GM12878 (cell line): ENCODE data around the gene FBXO15. TPM values are rescaled to one million over a fixed set of nuclear protein-coding genes. Genes with fewer than 3 reads are reported as not detected.

ENCODE experiments used
- ATAC-seq: fragments of 200-7000 bp; cut with Tn5 transposase; 3 replicates; pipeline ENCODE4 v1.9.1; 2020; ENCODE audit warnings: mild to moderate bottlenecking, moderate library complexity
- BruUV-seq: library from RNA; stranded (reverse); fragments of 400-500 nt; replicated peaks from 2 replicates; lab custom pipeline; 2021; lab: Mats Ljungman, UMichigan
- CTCF ChIA-PET: fragments of 300-600 bp; sonication (Branson Sonifier 250); formaldehyde crosslinking; extraction: SDS; loops from one replicate; lab custom pipeline; 2021; ENCODE audit warnings: inconsistent platforms; lab: Yijun Ruan, JAX
- POLR2A ChIA-PET: fragments of 350-600 bp; formaldehyde crosslinking; extraction: SDS; loops from one replicate; lab custom pipeline; 2021; ENCODE audit warnings: inconsistent platforms; lab: Charles Lee
- RAD21 ChIA-PET: fragments of 300-600 bp; sonication (Branson Sonifier 250); formaldehyde crosslinking; loops from one replicate; lab custom pipeline; 2023; ENCODE audit warnings: antibody characterized with exemption; ENCODE audit not compliant: unreplicated experiment; lab: Charles Lee
- SMC1A ChIA-PET: fragments of 300-600 bp; sonication (Branson Sonifier 250); formaldehyde crosslinking; loops from one replicate; lab custom pipeline; 2023; ENCODE audit not compliant: unreplicated experiment, uncharacterized antibody; lab: Charles Lee
- DNase-seq: peaks from one replicate; pipeline ENCODE4 v3.0.0-alpha.2; 2011; ENCODE audit warnings: low read depth, low spot score
- FAIRE-seq: peaks from 3 replicates; lab custom pipeline; 2011; peaks lifted over from hg19 to GRCh38; lab: Jason Lieb, UNC
- H2AFZ ChIP-seq: 2 replicates; pipeline ENCODE4 v1.6.0; 2011; ENCODE audit warnings: low read depth, low read length, control low read depth; ENCODE audit not compliant: control insufficient read depth
- H3K27ac ChIP-seq: 2 replicates; pipeline ENCODE4 v1.5.1; 2011; ENCODE audit warnings: control low read depth; ENCODE audit not compliant: control insufficient read depth, insufficient read depth
- H3K27me3 ChIP-seq, 2 experiments: replicated peaks in 1 of 2; 2 replicates each; pipeline versions ENCODE4 v1.6.0 to v1.6.1; 2011; ENCODE audit warnings: low read length in 1 of 2; ENCODE audit not compliant: control insufficient read depth in 2 of 2, insufficient read depth in 2 of 2
- H3K36me3 ChIP-seq, 2 experiments: 2 replicates each; pipeline ENCODE4 v1.5.1; 2011; ENCODE audit warnings: low read length in 1 of 2; ENCODE audit not compliant: control insufficient read depth in 2 of 2, insufficient read depth in 2 of 2
- H3K4me1 ChIP-seq: 2 replicates; pipeline ENCODE4 v1.6.1; 2011; ENCODE audit warnings: mild to moderate bottlenecking, low read length, moderate library complexity, mixed read lengths; ENCODE audit not compliant: control insufficient read depth, insufficient read depth
- H3K4me2 ChIP-seq: 2 replicates; pipeline ENCODE4 v1.6.0; 2011; ENCODE audit warnings: control low read depth; ENCODE audit not compliant: control insufficient read depth, insufficient read depth
- H3K4me3 ChIP-seq: fragments of 200-600 bp; sonication (generic); 2 replicates; pipeline ENCODE4 v1.5.1; 2016
- H3K79me2 ChIP-seq: 2 replicates; pipeline ENCODE4 v1.6.0; 2011; ENCODE audit warnings: low read length; ENCODE audit not compliant: control insufficient read depth, insufficient read depth
- H3K9ac ChIP-seq: 2 replicates; pipeline ENCODE4 v1.8.0; 2011; ENCODE audit warnings: low read length, control low read depth, mixed read lengths; ENCODE audit not compliant: control insufficient read depth, insufficient read depth
- H3K9me3 ChIP-seq: replicated peaks from 3 replicates; pipeline ENCODE4 v1.5.1; 2011; ENCODE audit warnings: mild to moderate bottlenecking, low read length; ENCODE audit not compliant: control insufficient read depth, insufficient read depth
- H4K20me1 ChIP-seq: 2 replicates; pipeline ENCODE4 v1.6.0; 2011; ENCODE audit not compliant: control insufficient read depth, insufficient read depth
- EGR1 ChIP-seq, 2 experiments: IDR thresholded peaks; 1 replicate in 1 of 2; 2 replicates in 1 of 2; pipeline ENCODE4 v1.6.1; 2011 to 2012; ENCODE audit warnings: low read depth in 2 of 2, low read length in 2 of 2, borderline replicate concordance in 1 of 2, mild to moderate bottlenecking in 1 of 2, moderate library complexity in 1 of 2
- GABPA ChIP-seq: IDR thresholded peaks from 2 replicates; pipeline ENCODE4 v1.6.1; 2014; ENCODE audit warnings: antibody characterized with exemption, low read depth, mild to moderate bottlenecking, inconsistent platforms
- HDAC2 ChIP-seq: fragments of 200-600 bp; sonication (generic); IDR thresholded peaks from 2 replicates; pipeline ENCODE4 v1.6.1; 2017
- JUND ChIP-seq: IDR thresholded peaks from 2 replicates; pipeline ENCODE4 v1.6.1; 2012; ENCODE audit warnings: low read depth, mild to moderate bottlenecking, low read length, improper control_type of control experiment, moderate library complexity
- NR2F1 ChIP-seq: fragments of 450-650 bp; conservative IDR thresholded peaks from 2 replicates; pipeline ENCODE4 v1.6.1; 2017; ENCODE audit warnings: mild to moderate bottlenecking
- NRF1 ChIP-seq: conservative IDR thresholded peaks from 2 replicates; pipeline ENCODE4 v1.6.1; 2011; ENCODE audit warnings: mild to moderate bottlenecking, low read depth, low read length, improper control_type of control experiment
- PML ChIP-seq: IDR thresholded peaks from 2 replicates; pipeline ENCODE4 v1.6.1; 2012; ENCODE audit warnings: low read length, inconsistent platforms
- RAD21 ChIP-seq: IDR thresholded peaks from 2 replicates; pipeline ENCODE4 v1.6.1; 2011; ENCODE audit warnings: mild to moderate bottlenecking, low read depth, low read length, moderate library complexity; ENCODE audit not compliant: insufficient read depth
- SMC3 ChIP-seq: IDR thresholded peaks from 2 replicates; pipeline ENCODE4 v1.6.1; 2011; ENCODE audit warnings: low read length, improper control_type of control experiment, borderline replicate concordance
- ZBED1 ChIP-seq: IDR thresholded peaks from 2 replicates; pipeline ENCODE4 v1.6.1; 2016; ENCODE audit warnings: borderline replicate concordance
- WGBS: methylation state at CpG from one replicate; pipeline ENCODE4 v1.1.6; 2016; ENCODE audit warnings: low lambda C conversion rate; ENCODE audit not compliant: insufficient replicate concordance, insufficient coverage; ENCODE audit errors: missing lambda C conversion rate; 5-methylcytosine and 5-hydroxymethylcytosine counted together
- in situ Hi-C: fragments of 300-500 bp; cut with MboI; formaldehyde crosslinking; loops from 9 replicates; pipeline ENCODE4 v1.14.3; 2018; ENCODE audit warnings: mixed read lengths
- intact Hi-C: fragments of 100-400 bp; cut with micrococcal nuclease; formaldehyde crosslinking; loops from one replicate; pipeline ENCODE4 v1.14.2; 2022; ENCODE audit not compliant: unreplicated experiment
- polyA plus RNA-seq, 11 experiments: library from polyadenylated mRNA; depleted of rRNA in 4 of 11; unstranded in 6 of 11; stranded (reverse) in 5 of 11; fragments of >200 nt; fragmentation: Nextera tagmentation in 4 of 11; fragmentation: Illumina TruSeq in 1 of 11; extraction: Ambion mirVana in 4 of 11; extraction: Trizol in 1 of 11; gene quantifications; 1 replicate in 1 of 11; 2 replicates in 10 of 11; pipeline versions ENCODE4 v1.2.1 to v1.2.3, GENCODE V29; 2011 to 2016; ENCODE audit warnings: inconsistent platforms in 2 of 11, missing spikeins in 2 of 11, low read depth in 1 of 11
- total RNA-seq, 4 experiments: library from RNA; depleted of rRNA in 3 of 4; stranded (reverse); fragments of >200 nt in 3 of 4; fragmentation: Illumina TruSeq in 1 of 4; extraction: Trizol in 1 of 4; gene quantifications; 2 replicates each; pipeline versions ENCODE4 v1.2.1 to v1.2.3, GENCODE V29; 2013 to 2021
- TF ChIP-seq, protein P1 (sequence below): IDR thresholded peaks from 2 replicates; pipeline ENCODE4 v1.6.1; 2012; ENCODE audit warnings: low read depth, low read length, improper control_type of control experiment
- TF ChIP-seq, protein P2 (sequence below): IDR thresholded peaks from 2 replicates; pipeline ENCODE4 v1.6.1; 2012; ENCODE audit warnings: mild to moderate bottlenecking, low read depth, low read length
- TF ChIP-seq, protein P3 (sequence below): IDR thresholded peaks from 2 replicates; pipeline ENCODE4 v1.6.1; 2011; ENCODE audit warnings: borderline replicate concordance, low read depth, mild to moderate bottlenecking, moderate library complexity, mixed read lengths, low read length; ENCODE audit not compliant: insufficient read depth; ENCODE audit errors: extremely low read length
- TF ChIP-seq, protein P4 (sequence below): IDR thresholded peaks from 2 replicates; pipeline ENCODE4 v1.6.1; 2012; ENCODE audit warnings: low read depth, low read length, improper control_type of control experiment
- TF ChIP-seq, protein P5 (sequence below): IDR thresholded peaks from 2 replicates; pipeline ENCODE4 v1.6.1; 2011; ENCODE audit warnings: low read depth, low read length, improper control_type of control experiment, borderline replicate concordance

The FBXO15 gene
- total and polyA plus RNA-seq, 10 of the 15 experiments (the other 5 are each of a cell fraction or from before 2014, with no cell fraction given): 0.06 to 0.90 (median 0.22) TPM; not detected in 3

DNA sequence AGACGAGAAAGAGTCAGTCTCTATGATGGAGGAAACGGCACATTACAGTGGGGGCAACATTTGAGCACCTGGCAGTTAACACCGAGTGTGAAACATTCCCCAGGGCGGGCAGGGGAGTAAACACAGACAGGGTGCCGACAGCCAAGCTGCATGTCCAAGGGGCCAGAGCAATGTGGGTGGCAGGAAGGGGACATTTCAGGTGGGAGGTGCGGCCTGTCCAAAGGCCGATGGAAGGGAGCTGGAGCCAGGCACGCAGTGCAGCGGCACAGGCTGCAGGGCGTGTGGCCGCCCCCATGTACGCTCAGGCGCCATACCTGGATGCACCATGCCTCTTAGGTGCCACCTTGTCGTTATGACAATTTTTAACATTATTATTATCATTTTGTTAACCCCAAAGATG lies 43.9 kb upstream of the FBXO15 start:
- Histone ChIP-seq H3K79me2 (no peaks in the 10 kb centered on the region), H2AFZ (no peak overlapping the region), H3K4me2 (no peak overlapping the region), H4K20me1 (no peaks in the 10 kb centered on the region), H3K36me3 (no peaks in the 10 kb centered on the region), H3K4me1 (no peaks in the 10 kb centered on the region), H3K4me3 (no peak overlapping the region), H3K9me3 (no peaks in the 10 kb centered on the region), H3K9ac (no peak overlapping the region), H3K27me3 (peaks cover 0 to 3% of the 10 kb centered on the region in 2 experiments; a peak in 1 of 4 replicates), H3K27ac (no peak overlapping the region)
- DNase-seq: no peak
- ChIA-PET SMC1A (interaction anchor here (2.5 kb wide), 1 partner anchor 150 kb away, joined by 11 read pairs; no protein-coding TSS in a partner anchor), RAD21 (no interaction called here), CTCF (interaction anchor here (1.1 to 3.7 kb wide), 2 partner anchors 150 to 302 kb away, joined by 3 to 15 read pairs; no protein-coding TSS in a partner anchor), POLR2A (no interaction called here)
- no peak for ATAC-seq
- intact Hi-C loops: no loop called here
- TF ChIP-seq EGR1 (IDR thresholded peaks at IDR 0.05; ENCODE audit: borderline replicate concordance in 1 of 2, low read depth in 2 of 2, low read length in 2 of 2): no peak
- TF ChIP-seq, protein P1, sequence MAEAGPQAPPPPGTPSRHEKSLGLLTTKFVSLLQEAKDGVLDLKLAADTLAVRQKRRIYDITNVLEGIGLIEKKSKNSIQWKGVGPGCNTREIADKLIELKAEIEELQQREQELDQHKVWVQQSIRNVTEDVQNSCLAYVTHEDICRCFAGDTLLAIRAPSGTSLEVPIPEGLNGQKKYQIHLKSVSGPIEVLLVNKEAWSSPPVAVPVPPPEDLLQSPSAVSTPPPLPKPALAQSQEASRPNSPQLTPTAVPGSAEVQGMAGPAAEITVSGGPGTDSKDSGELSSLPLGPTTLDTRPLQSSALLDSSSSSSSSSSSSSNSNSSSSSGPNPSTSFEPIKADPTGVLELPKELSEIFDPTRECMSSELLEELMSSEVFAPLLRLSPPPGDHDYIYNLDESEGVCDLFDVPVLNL: no peak
- TF ChIP-seq SMC3: no peak
- TF ChIP-seq, protein P2, sequence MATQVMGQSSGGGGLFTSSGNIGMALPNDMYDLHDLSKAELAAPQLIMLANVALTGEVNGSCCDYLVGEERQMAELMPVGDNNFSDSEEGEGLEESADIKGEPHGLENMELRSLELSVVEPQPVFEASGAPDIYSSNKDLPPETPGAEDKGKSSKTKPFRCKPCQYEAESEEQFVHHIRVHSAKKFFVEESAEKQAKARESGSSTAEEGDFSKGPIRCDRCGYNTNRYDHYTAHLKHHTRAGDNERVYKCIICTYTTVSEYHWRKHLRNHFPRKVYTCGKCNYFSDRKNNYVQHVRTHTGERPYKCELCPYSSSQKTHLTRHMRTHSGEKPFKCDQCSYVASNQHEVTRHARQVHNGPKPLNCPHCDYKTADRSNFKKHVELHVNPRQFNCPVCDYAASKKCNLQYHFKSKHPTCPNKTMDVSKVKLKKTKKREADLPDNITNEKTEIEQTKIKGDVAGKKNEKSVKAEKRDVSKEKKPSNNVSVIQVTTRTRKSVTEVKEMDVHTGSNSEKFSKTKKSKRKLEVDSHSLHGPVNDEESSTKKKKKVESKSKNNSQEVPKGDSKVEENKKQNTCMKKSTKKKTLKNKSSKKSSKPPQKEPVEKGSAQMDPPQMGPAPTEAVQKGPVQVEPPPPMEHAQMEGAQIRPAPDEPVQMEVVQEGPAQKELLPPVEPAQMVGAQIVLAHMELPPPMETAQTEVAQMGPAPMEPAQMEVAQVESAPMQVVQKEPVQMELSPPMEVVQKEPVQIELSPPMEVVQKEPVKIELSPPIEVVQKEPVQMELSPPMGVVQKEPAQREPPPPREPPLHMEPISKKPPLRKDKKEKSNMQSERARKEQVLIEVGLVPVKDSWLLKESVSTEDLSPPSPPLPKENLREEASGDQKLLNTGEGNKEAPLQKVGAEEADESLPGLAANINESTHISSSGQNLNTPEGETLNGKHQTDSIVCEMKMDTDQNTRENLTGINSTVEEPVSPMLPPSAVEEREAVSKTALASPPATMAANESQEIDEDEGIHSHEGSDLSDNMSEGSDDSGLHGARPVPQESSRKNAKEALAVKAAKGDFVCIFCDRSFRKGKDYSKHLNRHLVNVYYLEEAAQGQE: no peak
- TF ChIP-seq, protein P3, sequence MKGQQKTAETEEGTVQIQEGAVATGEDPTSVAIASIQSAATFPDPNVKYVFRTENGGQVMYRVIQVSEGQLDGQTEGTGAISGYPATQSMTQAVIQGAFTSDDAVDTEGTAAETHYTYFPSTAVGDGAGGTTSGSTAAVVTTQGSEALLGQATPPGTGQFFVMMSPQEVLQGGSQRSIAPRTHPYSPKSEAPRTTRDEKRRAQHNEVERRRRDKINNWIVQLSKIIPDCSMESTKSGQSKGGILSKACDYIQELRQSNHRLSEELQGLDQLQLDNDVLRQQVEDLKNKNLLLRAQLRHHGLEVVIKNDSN: no peak
- TF ChIP-seq NRF1: no peak
- TF ChIP-seq, protein P4, sequence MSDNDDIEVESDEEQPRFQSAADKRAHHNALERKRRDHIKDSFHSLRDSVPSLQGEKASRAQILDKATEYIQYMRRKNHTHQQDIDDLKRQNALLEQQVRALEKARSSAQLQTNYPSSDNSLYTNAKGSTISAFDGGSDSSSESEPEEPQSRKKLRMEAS: no peak
- no peak for TF ChIP-seq ZBED1
- TF ChIP-seq GABPA: no peak
- no peak for TF ChIP-seq HDAC2
- TF ChIP-seq, protein P5, sequence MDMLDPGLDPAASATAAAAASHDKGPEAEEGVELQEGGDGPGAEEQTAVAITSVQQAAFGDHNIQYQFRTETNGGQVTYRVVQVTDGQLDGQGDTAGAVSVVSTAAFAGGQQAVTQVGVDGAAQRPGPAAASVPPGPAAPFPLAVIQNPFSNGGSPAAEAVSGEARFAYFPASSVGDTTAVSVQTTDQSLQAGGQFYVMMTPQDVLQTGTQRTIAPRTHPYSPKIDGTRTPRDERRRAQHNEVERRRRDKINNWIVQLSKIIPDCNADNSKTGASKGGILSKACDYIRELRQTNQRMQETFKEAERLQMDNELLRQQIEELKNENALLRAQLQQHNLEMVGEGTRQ: no peak
- no peak for TF ChIP-seq NR2F1
- TF ChIP-seq JUND: no peak
- TF ChIP-seq RAD21: no peak
- TF ChIP-seq PML: no peak
- BruUV-seq: no TSS peak
- in situ Hi-C loops: no loop called here
- 60% methylated on average over 13 of the region's 14 CpGs for WGBS
- FAIRE-seq: no peak
